Right renal pelvis (tissue), 4 donors: ENCODE data around the gene SGO2. TPM values are rescaled to one million over a fixed set of nuclear protein-coding genes. Genes with fewer than 3 reads are reported as not detected.
"Not testable (repeated sequence)": the region's sequence is repeated elsewhere in the genome, so short reads cannot be mapped to it uniquely, and the experiment has no call there.

Experiments used
- DNase-seq, 4 donors: peaks; one replicate each; pipeline ENCODE4 v3.0.0-alpha.2; 2013; ENCODE audit warnings: low read depth in 4 of 4, low spot score in 3 of 4, missing footprints in 1 of 4
- polyA plus RNA-seq, 4 donors: library from polyadenylated mRNA; unstranded; fragments of 120-200 nt; gene quantifications; one replicate each; pipeline ENCODE4 v1.2.1, GENCODE V29; 2013; ENCODE audit not compliant: insufficient read length in 4 of 4

SGO2 gene
- polyA plus RNA-seq, 4 donors = 12.7 to 15.4 (median 15.1) TPM

DNA sequence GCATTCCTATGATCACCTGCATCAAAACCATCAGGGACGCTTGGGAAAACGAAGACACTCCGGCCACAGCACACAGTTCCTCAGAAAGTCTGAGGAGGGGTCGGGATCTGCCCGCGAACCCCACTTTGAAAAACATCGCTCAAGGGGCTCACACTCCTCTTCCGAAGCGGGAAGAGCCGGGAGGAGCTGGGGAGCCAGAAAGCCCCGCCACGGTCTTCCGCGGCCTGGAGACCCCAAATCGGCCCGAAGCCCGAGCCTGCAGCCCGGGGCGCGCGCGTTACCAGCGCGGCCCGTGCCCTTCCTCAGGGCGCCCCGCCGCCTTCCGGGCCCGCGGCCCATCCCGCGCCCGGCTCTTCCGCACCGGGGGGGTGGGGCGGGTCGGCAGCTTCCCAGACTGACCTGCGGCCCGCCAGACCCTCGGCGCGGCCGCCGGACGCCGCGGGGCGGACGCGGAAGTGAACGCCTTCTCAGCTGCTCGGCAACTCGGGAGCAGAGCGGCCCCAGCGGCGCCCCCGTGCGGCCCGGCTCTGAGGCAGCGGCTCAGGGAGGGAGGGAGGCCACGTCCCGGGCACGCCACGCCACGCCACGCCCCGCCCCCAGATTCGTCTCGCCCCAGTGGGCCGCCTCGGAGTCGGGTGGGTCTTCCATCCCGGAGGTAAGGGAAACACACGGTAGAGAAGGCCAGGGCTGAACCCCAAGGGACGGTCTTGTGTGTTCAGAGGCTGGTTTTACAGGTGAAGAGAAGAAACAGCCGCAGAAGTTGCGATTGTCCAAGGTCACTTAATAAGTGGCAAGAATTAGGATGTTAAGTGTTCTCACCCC lies 16.2 kb upstream of the SGO2 start, which contains the start of gene KCTD18:
KCTD18 (minus strand) TSS at position 457 of the 822 bp plus-strand sequence. CDS start 3,052 bp downstream, outside the sequence.
- peak; percentile 76 to 81 (median 80) for DNase-seq

DNA sequence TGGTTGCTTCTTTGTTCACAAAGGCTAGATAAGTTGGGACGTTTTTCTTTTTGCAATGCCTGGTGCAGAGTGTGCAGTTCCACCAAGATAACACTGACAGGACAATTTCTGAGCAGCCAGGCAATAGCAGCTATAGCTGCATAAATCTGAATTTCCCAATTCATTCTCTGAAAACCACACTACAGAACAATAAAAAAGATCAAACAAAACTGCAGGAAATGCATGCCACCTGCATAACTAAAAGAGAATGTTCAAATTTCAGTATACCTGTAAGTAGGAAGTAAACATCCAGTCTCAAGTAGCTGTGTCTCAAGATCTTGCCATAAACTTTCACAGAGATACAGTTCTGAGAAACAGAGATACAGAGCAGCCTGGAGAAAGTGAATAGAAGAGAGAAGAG lies 10.9 kb upstream of the SGO2 start:
- DNase-seq = no peak

DNA sequence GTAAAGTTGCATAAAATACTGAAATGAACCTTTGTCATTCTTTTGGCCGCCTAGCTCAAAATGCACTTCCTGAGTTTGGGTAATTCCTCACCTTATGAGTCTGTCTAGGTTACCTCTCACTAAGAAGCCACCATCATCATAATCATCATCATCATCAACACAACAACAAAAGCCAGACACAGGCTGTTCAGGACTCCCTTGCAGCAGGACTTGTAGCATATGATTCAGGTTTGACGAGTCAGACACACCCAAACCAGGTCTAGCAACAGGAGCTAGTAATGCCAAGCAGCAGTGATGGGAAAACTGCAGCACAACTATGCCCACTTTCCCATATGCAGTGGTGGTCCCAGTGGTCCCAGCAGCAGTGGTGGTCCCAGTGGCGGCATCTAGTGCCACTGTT lies 2.8 kb upstream of the SGO2 start:
- no peak for DNase-seq

DNA sequence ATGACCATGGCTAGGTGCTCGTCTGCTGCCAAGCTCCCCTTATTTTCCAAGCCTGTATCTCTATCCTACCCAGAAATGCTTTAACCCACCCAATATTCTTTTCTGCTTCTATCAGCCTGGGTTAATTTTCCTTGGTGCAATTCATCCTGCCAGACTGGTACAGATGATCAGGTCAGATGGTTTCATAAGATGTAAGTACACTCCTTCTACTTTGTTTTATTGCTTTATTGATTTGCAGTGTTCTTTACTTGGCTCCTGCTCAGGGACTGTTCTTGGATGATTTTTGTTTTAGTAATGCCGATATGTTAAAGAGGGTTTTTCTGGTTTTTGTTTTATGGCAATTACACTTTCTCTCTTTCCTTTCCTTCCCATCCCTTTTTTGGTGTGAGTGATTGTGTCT lies 2.4 kb upstream of the SGO2 start:
- no peak for DNase-seq

DNA sequence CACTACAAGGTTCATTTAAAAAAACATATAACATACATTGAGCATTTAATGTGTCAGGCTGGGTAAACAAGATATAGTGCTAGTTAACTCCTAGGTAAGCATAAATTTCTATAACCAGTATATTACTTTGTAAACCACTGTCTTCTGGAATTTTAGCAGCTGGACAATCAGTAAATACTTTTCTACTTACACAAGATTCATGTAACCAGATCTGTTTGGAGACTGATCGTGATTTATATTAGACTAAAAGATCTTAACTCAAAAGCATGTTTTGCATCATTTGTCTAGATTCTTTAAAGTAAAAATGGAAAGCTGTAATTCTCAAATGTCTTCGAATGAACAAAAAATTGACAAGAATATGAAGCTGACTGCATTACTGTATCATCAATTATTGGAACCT lies 941 bp upstream of the SGO2 start:
- no peak for DNase-seq

DNA sequence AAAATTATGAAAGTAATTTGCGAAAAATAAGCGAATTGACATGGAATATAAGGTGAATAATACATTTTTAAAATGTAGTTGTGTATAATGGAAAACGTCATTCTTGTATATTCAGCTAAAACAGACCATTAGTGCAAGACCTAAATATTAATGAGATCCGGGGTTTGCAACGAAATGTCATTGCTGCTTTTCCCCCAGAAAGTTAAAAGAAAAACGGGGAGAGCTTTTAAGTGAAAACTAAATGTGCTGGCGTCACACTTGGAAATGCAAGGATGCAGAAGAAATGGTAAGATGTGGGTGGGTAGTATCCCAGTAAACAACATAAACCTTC lies 491 bp upstream of the SGO2 start:
- DNase-seq = no peak

DNA sequence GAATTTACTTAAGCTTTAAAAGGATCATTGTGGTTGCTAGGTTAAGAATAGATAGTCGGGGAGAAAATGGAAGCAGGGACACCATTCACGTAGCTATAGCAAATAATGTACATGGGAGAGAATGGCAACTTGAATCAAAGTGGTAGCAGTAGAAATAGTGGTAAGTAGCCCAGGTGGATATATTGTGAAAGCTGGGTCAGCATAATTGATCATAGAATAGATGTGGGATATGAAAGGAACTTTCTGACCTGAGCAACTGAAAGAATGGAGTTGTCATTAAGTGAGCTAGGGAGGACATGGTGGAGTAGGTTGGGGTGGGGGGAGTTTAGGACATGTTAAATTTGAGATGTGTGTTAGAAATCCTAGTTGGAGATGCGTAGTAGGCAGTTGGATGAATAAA lies 2.2 kb downstream of the SGO2 start:
- DNase-seq = no peak

DNA sequence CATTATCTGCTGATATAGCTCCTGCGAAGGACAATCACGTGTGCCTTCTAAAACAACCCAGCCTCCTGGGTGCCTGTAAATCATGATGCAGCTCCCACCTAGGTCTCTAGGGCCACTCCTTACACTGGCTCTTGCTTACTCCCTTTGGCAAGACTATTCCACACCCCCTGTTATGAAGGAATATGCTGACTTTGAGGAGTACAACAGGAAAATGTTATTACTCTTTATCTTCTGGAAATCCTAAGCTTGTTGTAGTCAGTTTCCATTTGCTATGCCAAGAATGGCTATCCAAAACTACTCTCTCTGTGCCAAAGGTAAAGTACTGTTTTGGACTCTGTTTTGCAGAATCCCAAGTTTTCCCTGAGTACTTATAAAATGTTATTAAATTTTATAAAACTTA lies 7.7 kb downstream of the SGO2 start:
- no peak for DNase-seq

DNA sequence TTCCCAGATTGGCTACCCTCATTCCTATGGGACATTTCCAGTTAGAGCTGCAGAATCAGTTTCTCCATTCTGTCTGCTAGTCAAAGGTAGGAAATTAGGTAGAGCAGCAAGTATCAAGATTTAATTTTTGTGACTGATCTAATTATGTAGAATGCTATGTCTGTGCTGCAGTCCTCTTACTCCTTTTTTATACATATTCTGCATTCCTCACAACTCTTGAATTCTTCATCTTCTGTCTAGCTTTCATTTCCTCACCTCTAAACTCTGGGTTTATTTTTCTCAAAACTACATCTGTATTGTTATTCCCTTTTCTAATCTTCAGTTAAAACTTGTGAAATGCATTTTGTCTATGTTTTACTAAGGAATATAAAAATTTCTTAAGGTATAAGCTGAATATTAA lies 8.6 kb downstream of the SGO2 start:
- DNase-seq = no peak

DNA sequence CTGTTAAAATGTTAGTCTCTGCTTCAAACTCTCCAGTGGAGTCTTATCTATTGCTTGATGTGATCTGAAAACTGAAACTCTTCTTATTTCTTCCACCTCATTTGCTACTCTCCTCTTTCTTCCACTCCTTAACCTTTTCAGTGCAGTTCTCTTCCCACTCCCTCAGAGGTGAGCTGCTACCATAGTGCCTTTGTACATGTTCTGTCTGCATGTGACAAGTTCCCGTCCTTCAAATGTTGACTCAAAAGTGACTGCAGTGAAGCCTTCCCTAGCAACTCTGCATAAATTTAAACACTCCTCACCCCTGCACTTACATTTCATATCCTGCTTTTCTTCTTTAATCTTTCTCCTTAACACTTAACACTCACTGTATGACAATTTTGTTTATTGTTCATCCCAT lies 12.1 kb downstream of the SGO2 start:
- no peak for DNase-seq

DNA sequence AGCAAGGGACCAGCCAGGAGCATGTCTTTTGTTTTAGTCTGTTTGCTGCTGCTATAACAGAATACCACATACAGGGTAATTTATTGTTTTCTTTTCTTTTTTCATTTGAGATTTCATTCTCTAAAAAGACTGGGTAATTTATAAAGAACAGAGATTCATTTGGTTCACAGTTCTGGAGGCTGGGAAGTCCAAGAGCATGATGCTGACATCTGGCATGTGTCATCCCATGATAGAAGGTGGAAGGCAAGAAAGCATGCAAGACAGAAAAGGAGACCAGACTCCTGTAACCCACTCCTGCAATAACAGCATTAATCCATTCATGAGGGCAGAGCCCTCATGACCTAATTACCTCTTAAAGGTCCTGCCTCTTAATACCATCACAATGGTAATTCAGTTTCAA lies 14.8 kb downstream of the SGO2 start:
- no peak for DNase-seq

DNA sequence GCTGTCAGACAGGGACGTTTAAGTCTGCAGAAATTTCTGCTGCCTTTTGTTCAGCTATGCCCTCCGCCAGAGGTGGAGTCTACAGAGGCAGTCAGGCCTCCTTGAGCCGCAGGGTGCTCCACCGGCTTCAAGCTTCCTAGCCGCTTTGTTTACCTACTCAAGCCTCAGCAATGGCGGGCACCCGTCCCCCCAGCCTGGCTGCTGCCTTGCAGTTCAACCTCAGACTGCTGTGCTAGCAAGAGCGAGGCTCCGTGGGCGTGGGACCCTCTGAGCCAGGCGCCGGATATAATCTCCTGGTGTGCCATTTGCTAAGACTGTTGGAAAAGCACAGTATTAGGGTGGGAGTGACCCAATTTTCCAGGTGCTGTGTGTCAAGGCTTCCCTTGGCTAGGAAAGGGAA lies 40.6 kb downstream of the SGO2 start:
- DNase-seq = not testable (repeated sequence)

DNA sequence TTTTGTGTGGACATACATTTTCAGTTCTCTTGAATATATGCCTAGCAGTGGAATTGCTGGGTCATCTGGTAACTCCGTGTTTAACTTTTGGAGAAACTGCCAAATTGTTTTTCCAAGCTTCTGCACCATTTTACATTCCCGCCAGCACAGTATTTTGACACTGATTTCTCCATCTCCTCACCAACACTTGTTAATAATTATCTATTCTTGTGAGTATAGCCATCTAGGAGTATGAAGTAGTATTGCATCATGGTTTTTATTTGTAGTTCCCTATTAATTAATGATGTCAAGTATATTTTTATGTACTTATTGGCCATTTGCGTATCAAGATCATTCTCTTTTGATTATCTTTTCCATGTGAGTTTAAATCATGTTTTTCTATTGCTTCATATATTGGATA lies 41.9 kb downstream of the SGO2 start:
- no peak for DNase-seq

DNA sequence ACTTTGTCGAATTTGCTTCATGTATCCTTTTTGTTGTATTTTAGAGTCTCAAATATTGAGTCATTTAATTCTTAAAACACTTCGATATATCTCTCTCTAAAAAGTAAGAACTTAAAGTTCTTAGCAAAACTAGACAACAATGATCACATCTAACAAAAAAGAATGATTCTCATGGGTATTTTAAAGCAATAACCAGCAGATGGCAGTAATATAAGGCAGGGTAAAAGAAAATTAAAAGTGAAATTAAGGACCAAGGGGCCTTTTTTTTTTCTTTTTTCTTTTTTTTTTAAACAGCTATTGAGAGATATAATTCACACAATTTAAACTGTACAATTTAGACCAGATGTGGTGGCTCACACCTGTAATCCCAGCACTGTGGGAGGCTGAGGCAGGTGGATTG lies 50.0 kb downstream of the SGO2 start:
- no peak for DNase-seq

DNA sequence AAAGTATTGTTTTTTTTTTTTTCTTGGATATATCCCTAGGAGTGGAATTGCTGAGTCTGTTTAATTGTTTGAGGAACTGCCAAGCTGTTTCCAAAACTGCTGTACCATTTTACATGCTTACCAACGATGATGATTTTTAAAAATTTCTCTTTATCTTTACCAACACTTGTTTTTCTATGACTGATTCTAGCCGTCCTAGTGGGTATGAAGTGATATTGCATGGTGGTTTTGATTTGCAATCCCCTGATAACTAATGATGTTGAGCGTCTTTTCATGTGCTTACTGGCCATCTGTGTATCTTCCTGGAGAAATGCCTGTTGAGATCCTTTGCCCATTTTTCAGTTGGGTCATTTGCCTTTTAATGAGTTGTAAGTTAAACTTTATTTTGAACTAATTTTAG lies 51.0 kb downstream of the SGO2 start:
- DNase-seq = no peak

DNA sequence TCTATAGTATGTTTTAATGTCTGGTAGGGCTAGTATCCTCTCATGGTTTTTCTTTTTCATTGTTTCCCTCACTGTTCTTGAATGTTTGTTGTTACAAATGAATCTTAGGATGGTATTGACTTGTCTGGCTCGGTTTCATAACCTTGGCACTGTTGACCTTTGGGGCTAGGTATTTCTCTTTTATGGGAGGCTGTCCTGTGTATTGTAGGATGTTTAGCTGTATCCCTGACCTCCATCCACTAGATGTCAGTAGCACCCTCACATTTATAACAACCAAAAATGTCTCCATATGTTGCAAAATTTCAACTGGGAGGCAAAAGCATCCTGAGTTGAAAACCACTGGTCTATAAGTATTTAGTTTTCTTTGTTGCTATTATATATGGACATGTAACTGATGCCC lies 52.8 kb downstream of the SGO2 start:
- DNase-seq = no peak

DNA sequence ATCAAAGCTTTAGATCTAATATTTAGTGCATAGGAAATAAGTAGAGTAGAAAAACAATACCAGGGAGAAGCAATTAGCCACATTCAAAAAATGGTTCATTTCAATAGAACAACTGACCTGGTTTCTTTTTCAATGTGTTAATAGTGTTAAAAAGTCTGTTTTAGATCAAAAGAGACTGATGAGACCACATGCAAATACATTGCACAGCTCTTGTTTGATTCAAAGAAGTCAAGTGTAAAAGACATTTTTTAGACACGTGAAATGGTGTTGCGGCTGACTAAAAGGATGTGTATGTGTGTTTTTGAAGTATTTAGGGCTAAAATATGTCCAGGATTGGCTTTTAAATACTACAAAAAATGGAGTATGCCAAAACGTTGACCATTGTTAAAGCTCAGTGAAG lies 58.6 kb downstream of the SGO2 start:
- no peak for DNase-seq

DNA sequence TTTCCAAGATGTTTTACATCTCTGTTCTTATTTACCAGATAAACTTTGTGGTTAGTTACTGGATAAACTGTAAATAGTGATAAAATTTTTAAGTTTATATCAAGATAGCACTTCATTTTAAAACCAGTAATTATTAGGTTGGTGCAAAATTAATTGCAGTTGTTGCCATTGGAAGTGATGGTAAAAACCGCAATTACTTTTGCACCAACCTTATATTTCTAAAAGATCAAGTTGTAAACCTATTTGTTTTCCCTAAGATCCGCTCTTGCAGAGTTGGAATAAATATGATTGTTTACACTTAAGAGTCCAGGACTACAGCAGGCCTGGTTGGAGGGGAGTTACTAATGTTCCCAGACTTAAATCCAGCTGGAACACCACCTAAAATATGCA lies 59.3 kb downstream of the SGO2 start:
- no peak for DNase-seq

DNA sequence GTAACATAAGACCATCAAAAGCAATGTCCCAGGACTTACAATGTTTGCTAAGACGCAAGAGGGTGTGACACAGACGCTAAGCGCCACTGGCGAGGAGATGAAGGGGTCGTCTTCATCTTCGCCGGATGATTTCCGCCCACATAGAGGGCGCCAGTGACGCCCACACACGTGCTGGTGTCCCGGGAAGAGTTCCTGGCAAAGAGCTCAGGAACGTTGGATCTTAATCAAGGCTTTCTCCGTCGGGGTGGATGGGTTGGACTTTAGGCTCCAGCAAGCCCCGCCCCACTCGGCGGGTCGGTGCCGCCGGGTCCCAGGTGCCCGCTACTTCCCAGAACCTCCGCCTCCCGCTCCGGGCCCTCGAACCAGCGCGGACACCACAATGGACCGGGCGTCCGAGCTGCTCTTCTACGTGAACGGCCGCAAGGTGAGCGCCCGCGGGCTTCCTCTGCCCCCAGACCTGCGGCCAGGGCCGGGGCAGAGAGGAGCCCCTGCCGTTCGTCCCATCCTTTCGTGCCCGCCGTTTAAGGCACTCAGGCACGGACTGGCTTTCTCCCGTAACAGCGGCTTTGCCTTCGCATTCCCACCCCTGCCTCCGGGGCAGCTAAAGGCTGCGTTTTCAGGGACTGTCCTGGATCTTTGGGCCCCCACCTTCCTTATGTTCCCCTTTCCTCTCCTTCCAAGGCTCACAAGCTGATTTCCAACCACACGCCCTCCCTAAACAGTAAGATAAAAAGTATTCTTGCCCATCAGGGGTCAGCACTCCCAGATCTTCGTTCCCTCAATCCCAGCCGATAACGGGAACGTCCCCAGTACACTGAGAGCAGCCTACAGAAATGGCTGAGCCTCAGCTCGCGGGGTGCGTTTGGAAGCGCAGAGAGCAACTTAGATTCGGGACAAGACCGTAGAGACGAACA lies 60.0 kb downstream of the SGO2 start, which contains the start of gene AOX1:
AOX1 (plus strand) TSS at position 285 of the 914 bp plus-strand sequence; CDS start at position 380, 95 bp downstream.
- DNase-seq = peak in 2 of 4 donors; percentile 26 to 33

DNA sequence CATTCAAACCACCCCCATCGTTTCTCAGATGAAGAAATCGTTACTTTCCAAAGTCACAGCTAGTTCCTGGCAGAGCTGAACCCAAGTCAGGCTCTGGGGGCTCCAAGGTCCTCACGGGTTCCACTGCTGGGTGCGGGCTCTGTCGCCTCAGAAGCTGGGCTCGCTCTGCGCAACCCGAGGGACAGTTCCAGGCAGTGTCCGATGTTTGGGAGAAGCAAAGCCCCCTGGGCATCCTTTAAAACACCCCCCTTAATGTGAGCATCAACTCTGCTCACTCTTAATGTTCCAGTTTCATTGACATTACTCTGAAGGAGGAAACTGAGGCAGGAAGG lies 60.6 kb downstream of the SGO2 start:
- DNase-seq = no peak

DNA sequence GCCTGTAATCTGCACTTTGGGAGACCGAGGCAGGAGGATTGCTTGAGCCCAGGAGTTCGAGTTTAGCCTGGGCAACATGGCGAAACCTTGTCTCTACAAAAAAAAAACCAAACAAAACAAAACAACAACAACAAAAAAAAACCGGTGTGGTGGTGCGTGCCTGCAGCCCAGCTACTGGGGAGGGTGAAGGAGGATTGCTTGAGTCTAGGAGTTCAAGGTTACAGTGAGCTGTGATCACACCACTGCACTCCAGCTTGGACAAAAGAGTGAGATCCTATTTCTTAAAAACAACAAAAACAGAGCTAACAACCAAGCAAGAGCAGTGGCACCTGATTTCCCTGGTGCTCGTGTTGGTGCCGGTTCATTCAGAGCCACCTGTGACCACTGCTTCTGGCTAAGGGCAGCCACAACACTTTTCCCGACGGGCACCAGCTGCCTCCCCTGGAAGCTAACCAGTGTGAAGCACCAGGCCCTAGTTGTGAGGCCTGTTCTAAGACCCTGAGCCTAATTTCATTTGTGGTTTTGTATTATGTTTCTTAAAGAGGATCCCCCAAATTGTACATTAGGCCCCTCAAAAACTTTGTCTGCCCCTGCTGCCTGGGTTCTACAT lies 61.1 kb downstream of the SGO2 start:
- DNase-seq = no peak
